Glutamatergic neuron (in vitro differentiated cells): ENCODE results near the gene WDR82. TPM values are rescaled to one million over a fixed set of nuclear protein-coding genes. Genes with fewer than 3 reads are reported as not detected.
"Not testable (repeated sequence)": the region's sequence is repeated elsewhere in the genome, so short reads cannot be mapped to it uniquely, and the experiment has no call there.

Source experiments
- DNase-seq: peaks from one replicate; pipeline ENCODE4 v3.0.0; 2022
- H3K27ac Mint-ChIP-seq: one replicate; pipeline ENCODE4 v1.8.0; 2020; ENCODE audit warnings: mild to moderate bottlenecking, mixed read lengths, inconsistent platforms; ENCODE audit not compliant: unreplicated experiment
- H3K27me3 Mint-ChIP-seq: one replicate; pipeline ENCODE4 v1.8.0; 2020; ENCODE audit warnings: mild to moderate bottlenecking, moderate library complexity, mixed read lengths, inconsistent platforms; ENCODE audit not compliant: unreplicated experiment
- H3K36me3 Mint-ChIP-seq: one replicate; pipeline ENCODE4 v1.8.0; 2020; ENCODE audit warnings: mild to moderate bottlenecking, mixed read lengths, inconsistent platforms; ENCODE audit not compliant: unreplicated experiment
- H3K4me1 Mint-ChIP-seq: one replicate; pipeline ENCODE4 v1.8.0; 2020; ENCODE audit warnings: mild to moderate bottlenecking, low read depth, mixed read lengths, inconsistent platforms; ENCODE audit not compliant: unreplicated experiment
- H3K4me3 Mint-ChIP-seq: one replicate; pipeline ENCODE4 v1.8.0; 2020; ENCODE audit warnings: mild to moderate bottlenecking, mixed read lengths, inconsistent platforms; ENCODE audit not compliant: unreplicated experiment
- H3K9me3 Mint-ChIP-seq: one replicate; pipeline ENCODE4 v1.8.0; 2020; ENCODE audit warnings: mild to moderate bottlenecking, moderate library complexity, mixed read lengths, inconsistent platforms; ENCODE audit not compliant: unreplicated experiment
- total RNA-seq: library from RNA; stranded (reverse); fragmentation: NEBNext Ultra II Directional; extraction: Animal tissue kit (Norgen Biotek cat#: 25700); gene quantifications from one replicate; pipeline ENCODE4 v1.2.1, GENCODE V29; 2021; ENCODE audit not compliant: unreplicated experiment
- TF ChIP-seq, protein P1 (sequence below): fragments of 200-600 bp; sonication (generic); IDR thresholded peaks from one replicate; pipeline ENCODE4 v1.5.0; 2021; ENCODE audit not compliant: partially characterized antibody, unreplicated experiment

WDR82 gene
- total RNA-seq, 1 donor from 2014 or later = 118 TPM

DNA sequence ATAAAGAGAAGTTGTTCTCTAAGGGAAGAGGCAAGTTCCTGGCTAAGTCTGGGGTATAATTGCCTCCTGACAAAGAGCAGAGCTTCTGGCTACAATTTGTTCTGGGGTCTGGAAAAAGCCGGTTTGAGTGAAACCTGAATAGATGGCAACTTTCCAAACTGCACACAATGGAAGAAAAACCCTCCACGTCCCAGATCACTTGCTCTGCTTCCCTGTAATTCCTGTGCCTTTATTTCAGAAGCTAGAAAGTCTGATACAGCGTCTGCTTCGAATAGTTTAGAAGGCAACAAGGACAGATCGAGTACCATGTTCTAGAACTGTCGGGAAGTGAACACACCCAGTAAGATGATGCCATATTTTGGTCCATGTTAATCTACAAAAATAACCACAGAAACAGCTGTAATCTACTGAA is 1.6 kb upstream of the WDR82 start:
- peaks cover 7% of the 10 kb centered on the region for H3K4me1 Mint-ChIP-seq
- no peak overlapping the region for H3K4me3 Mint-ChIP-seq
- peaks cover 14% of the 10 kb centered on the region for H3K9me3 Mint-ChIP-seq
- TF ChIP-seq, protein P1, sequence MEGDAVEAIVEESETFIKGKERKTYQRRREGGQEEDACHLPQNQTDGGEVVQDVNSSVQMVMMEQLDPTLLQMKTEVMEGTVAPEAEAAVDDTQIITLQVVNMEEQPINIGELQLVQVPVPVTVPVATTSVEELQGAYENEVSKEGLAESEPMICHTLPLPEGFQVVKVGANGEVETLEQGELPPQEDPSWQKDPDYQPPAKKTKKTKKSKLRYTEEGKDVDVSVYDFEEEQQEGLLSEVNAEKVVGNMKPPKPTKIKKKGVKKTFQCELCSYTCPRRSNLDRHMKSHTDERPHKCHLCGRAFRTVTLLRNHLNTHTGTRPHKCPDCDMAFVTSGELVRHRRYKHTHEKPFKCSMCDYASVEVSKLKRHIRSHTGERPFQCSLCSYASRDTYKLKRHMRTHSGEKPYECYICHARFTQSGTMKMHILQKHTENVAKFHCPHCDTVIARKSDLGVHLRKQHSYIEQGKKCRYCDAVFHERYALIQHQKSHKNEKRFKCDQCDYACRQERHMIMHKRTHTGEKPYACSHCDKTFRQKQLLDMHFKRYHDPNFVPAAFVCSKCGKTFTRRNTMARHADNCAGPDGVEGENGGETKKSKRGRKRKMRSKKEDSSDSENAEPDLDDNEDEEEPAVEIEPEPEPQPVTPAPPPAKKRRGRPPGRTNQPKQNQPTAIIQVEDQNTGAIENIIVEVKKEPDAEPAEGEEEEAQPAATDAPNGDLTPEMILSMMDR = no peak
- no peak overlapping the region for H3K27ac Mint-ChIP-seq
- DNase-seq = no peak
- peaks cover 5% of the 10 kb centered on the region for H3K36me3 Mint-ChIP-seq
- peaks cover 10% of the 10 kb centered on the region for H3K27me3 Mint-ChIP-seq

- TF ChIP-seq, protein P1 = no peak
- H3K9me3 Mint-ChIP-seq = peaks cover 14% of the 10 kb centered on the region
- peaks cover 10% of the 10 kb centered on the region for H3K27me3 Mint-ChIP-seq
- peak overlapping the region; percentile 65 for H3K4me3 Mint-ChIP-seq
- H3K27ac Mint-ChIP-seq = no peak overlapping the region
- H3K36me3 Mint-ChIP-seq = peaks cover 5% of the 10 kb centered on the region
- peaks cover 7% of the 10 kb centered on the region for H3K4me1 Mint-ChIP-seq
- no peak for DNase-seq
Observed at GRCh38 chr3:52279596-52279995, 1.1 kb upstream of the WDR82 start.

DNA sequence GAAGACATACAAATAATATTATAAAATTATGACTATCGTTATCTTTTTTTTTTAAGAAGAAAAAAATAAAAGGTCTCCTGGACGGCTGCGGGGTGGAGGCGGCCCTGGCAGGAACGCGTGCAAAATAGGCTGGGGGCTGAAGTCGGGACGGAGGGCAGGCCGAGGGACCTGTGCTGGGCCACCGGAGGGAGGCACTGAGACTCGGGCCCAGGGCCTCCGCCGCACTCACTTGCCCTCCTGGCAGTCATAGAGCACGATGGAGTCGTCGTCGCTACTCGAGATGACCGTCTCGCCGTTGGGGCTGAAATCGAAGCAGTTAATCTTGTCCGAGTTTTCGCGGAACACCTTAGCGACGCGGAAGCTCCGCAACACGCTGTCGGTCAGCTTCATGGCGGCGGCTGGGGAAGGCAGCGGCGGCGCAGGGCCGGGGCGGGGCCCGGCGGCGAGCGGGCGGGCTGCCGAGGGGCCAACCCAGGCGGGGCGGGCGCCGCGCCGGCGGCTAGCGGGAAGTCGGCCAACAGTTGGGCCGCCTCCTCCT is 408 bp downstream of the WDR82 start:
- H3K4me3 Mint-ChIP-seq = peak overlapping the region; percentile 100
- H3K27ac Mint-ChIP-seq = peak overlapping the region; percentile 99
- TF ChIP-seq, protein P1 = no peak
- H3K27me3 Mint-ChIP-seq = peaks cover 10% of the 10 kb centered on the region
- H3K4me1 Mint-ChIP-seq = peaks cover 7% of the 10 kb centered on the region
- H3K9me3 Mint-ChIP-seq = peaks cover 14% of the 10 kb centered on the region
- DNase-seq = peak; percentile 69
- peaks cover 5% of the 10 kb centered on the region for H3K36me3 Mint-ChIP-seq

DNA sequence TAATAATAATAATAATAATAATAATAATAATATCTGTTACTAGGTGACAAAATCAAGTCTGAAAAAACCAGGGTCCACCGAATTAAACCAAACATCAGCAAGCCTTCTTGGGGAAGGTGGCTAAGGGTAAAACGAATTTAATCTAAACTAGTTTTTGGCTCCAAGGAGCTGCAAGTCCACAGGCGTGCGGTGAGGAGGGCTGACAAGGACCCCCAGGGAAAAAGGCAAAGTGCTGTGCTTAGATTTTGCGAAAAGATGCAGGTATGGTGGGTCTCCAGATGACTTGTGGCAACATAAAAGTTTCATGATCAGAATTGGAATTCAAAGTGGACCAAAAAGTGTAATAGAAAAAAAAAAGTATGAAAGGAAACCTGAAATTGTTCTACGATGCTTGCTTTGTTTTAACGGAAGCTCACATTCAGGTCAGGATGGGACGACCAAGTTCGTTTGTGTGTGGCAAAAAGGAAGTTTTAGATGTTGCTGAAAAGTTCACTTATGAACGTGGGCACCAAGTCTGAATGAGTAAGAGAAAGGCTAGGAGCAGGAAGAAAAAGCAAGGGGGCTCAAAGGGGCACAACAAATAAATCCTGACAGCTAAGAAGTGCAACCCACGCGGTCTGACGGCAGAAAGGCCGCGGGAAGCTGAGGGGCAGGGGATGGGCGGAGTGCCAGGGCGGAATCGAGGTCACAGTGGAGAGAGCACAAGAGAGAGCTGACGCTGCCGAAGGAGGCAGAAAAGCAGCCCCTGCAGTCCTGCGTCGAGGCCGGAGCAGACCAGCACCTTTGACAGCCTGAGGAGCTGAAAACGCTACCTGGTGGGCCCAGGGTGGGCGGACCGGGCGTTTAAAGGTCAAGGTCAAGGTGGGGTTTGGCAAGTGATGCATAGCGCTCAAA is 1.1 kb downstream of the WDR82 start:
- peak overlapping the region; percentile 100 for H3K4me3 Mint-ChIP-seq
- TF ChIP-seq, protein P1 = no peak

GRCh38 chr3:52274781-52275180 is 3.7 kb downstream of the WDR82 start:
- H3K9me3 Mint-ChIP-seq = peaks cover 14% of the 10 kb centered on the region
- not testable (repeated sequence) for H3K36me3 Mint-ChIP-seq, H3K4me3 Mint-ChIP-seq, H3K4me1 Mint-ChIP-seq, DNase-seq, H3K27ac Mint-ChIP-seq, H3K27me3 Mint-ChIP-seq

More for the DNA sequence above, 1.1 kb downstream of the WDR82 start:
- peaks cover 7% of the 10 kb centered on the region for H3K4me1 Mint-ChIP-seq
- H3K9me3 Mint-ChIP-seq = peaks cover 14% of the 10 kb centered on the region
- peak; percentile 72 for DNase-seq
- H3K27ac Mint-ChIP-seq = peak overlapping the region; percentile 98
- peaks cover 10% of the 10 kb centered on the region for H3K27me3 Mint-ChIP-seq
- peaks cover 5% of the 10 kb centered on the region for H3K36me3 Mint-ChIP-seq
